ENCODE results near the gene RPS28. TPM values are rescaled to one million over a fixed set of nuclear protein-coding genes. Genes with fewer than 3 reads are reported as not detected.
"Not testable (repeated sequence)": the region's sequence is repeated elsewhere in the genome, so short reads cannot be mapped to it uniquely, and the experiment has no call there.

Gene RPS28
- 1,189 TPM for total RNA-seq
- long read RNA-seq, transcript RPS28-203 (4 exons, 1,326 nt), result major isoform, 375 of 386 reads
- long read RNA-seq, partial matches to known transcripts, result 4 of 386 reads
- long read RNA-seq, other reads (novel, unspliced or antisense), result 7 of 386 reads

GRCh38 chr19:8321067-8321985 lies at the start of gene RPS28, which contains the start of gene NDUFA7:
Gene RPS28, plus strand, starts transcription at chr19:8321496. Its CDS starts 35 bp downstream, at chr19:8321531.
Gene NDUFA7, minus strand, starts transcription at chr19:8321375. Its CDS starts 17 bp downstream, at chr19:8321358.
- intact Hi-C loops (cut with micrococcal nuclease), result no loop called here
- ATAC-seq, result peak; percentile 95
- peak; percentile 99 for DNase-seq

GRCh38 chr19:8276508-8276907 lies 44.8 kb upstream of the RPS28 start:
- peak; percentile 66 for ATAC-seq
- intact Hi-C loops (cut with micrococcal nuclease); DNase-seq: not testable (repeated sequence)

- DNase-seq, result not testable (repeated sequence)
- peak; percentile 63 for ATAC-seq
Measured at GRCh38 chr19:8291337-8291736, 30.0 kb upstream of the RPS28 start.

GRCh38 chr19:8302357-8302691 lies 19.0 kb upstream of the RPS28 start:
- intact Hi-C loops (cut with micrococcal nuclease), result no loop called here
- ATAC-seq, result peak; percentile 87
- DNase-seq, result peak; percentile 81

More at GRCh38 chr19:8291337-8291736, 30.0 kb upstream of the RPS28 start:
- intact Hi-C loops (cut with micrococcal nuclease), result not testable (repeated sequence)

- no peak for DNase-seq
- ATAC-seq, result peak; percentile 5
- intact Hi-C loops (cut with micrococcal nuclease), result no loop called here
Measured at GRCh38 chr19:8302734-8303133, 18.6 kb upstream of the RPS28 start.

- intact Hi-C loops (cut with micrococcal nuclease), result no loop called here
- DNase-seq (no peak), ATAC-seq (no peak)
Measured at GRCh38 chr19:8304841-8305621, 16.3 kb upstream of the RPS28 start.

GRCh38 chr19:8305798-8306197 lies 15.5 kb upstream of the RPS28 start:
- no peak for ATAC-seq
- intact Hi-C loops (cut with micrococcal nuclease), result no loop called here
- no peak for DNase-seq

- intact Hi-C loops (cut with micrococcal nuclease), result no loop called here
- no peak for DNase-seq
- ATAC-seq, result no peak
Measured at GRCh38 chr19:8306235-8307054, 14.9 kb upstream of the RPS28 start.

- intact Hi-C loops (cut with micrococcal nuclease), result no loop called here
- no peak for DNase-seq
Measured at GRCh38 chr19:8307400-8307964, 13.8 kb upstream of the RPS28 start.

GRCh38 chr19:8307965-8308866 lies 13.1 kb upstream of the RPS28 start, which contains the start of gene CD320:
Gene CD320, minus strand, starts transcription at chr19:8308358. Its CDS starts 68 bp downstream, at chr19:8308290.
- intact Hi-C loops (cut with micrococcal nuclease), result no loop called here
- DNase-seq (peak; percentile 96), ATAC-seq (peak; percentile 96)

More at GRCh38 chr19:8307400-8307964, 13.8 kb upstream of the RPS28 start:
- peak; percentile 1 for ATAC-seq

GRCh38 chr19:8308891-8309291 lies 12.4 kb upstream of the RPS28 start:
- ATAC-seq, result no peak
- DNase-seq, result no peak
- intact Hi-C loops (cut with micrococcal nuclease), result no loop called here

GRCh38 chr19:8310342-8311055 lies 10.8 kb upstream of the RPS28 start:
- intact Hi-C loops (cut with micrococcal nuclease), result no loop called here
- DNase-seq (no peak), ATAC-seq (no peak)

- intact Hi-C loops (cut with micrococcal nuclease), result no loop called here
- ATAC-seq, result peak; percentile 15
Measured at GRCh38 chr19:8311461-8312260, 9.6 kb upstream of the RPS28 start.

GRCh38 chr19:8314981-8315640 lies 6.2 kb upstream of the RPS28 start:
- intact Hi-C loops (cut with micrococcal nuclease); DNase-seq; ATAC-seq: not testable (repeated sequence)

More at GRCh38 chr19:8311461-8312260, 9.6 kb upstream of the RPS28 start:
- peak; percentile 67 for DNase-seq

GRCh38 chr19:8316351-8317125 lies 4.8 kb upstream of the RPS28 start:
- intact Hi-C loops (cut with micrococcal nuclease), result no loop called here
- DNase-seq (no peak), ATAC-seq (no peak)

Data from left ventricle myocardium superior (tissue), 1 donor.